B cell (primary cell): Measurements from ENCODE around the gene CHD2. TPM values are rescaled to one million over a fixed set of nuclear protein-coding genes. Genes with fewer than 3 reads are reported as not detected.
A peak's percentile ranks its signal among the peaks of the same experiment; 100 is the strongest.

Experiments
- ATAC-seq: fragments of 200-7000 bp; cut with Tn5 transposase; one replicate; pipeline ENCODE4 v1.10.0; 2021; ENCODE audit warnings: low read depth, mild to moderate bottlenecking, moderate number of reproducible peaks, moderate library complexity
- CTCF ChIA-PET: fragments of 350-600 bp; sonication (Branson Sonifier 250); formaldehyde crosslinking; loops from one replicate; lab custom pipeline; 2021; ENCODE audit warnings: antibody characterized with exemption, inconsistent platforms; lab: Charles Lee
- POLR2A ChIA-PET: fragments of 350-600 bp; sonication (Branson Sonifier 250); formaldehyde crosslinking; loops from one replicate; lab custom pipeline; 2021; ENCODE audit warnings: antibody characterized with exemption; lab: Charles Lee
- DNase-seq: peaks from one replicate; pipeline ENCODE4 v3.0.0; 2013
- H2AFZ ChIP-seq: 2 replicates; pipeline ENCODE4 v1.6.1; 2012; ENCODE audit warnings: mild to moderate bottlenecking, low read depth, low read length; ENCODE audit not compliant: insufficient read depth, poor library complexity, severe bottlenecking
- H3K27ac ChIP-seq, 2 donors: 1 replicate in 1 of 2; 2 replicates in 1 of 2; pipeline ENCODE4 v1.5.1; 2012 to 2013; ENCODE audit warnings: low read length in 2 of 2, mild to moderate bottlenecking in 2 of 2, moderate library complexity in 1 of 2
- H3K27me3 ChIP-seq, 4 experiments: fragments of 200-600 bp in 1 of 4; sonication (generic) in 1 of 4; replicated peaks in 1 of 4; 1 replicate in 2 of 4; 2 replicates in 2 of 4; pipeline versions ENCODE4 v1.6.1 to v1.7.0; 2013 to 2016; ENCODE audit warnings: low read length in 3 of 4, mild to moderate bottlenecking in 2 of 4, mixed read lengths in 1 of 4, moderate library complexity in 1 of 4; ENCODE audit not compliant: insufficient read depth in 4 of 4, control insufficient read depth in 3 of 4; ENCODE audit errors: control extremely low read depth in 1 of 4
- H3K36me3 ChIP-seq, 2 experiments: replicated peaks in 1 of 2; 1 replicate in 1 of 2; 2 replicates in 1 of 2; pipeline versions ENCODE4 v1.6.1 to v1.7.1; 2013; ENCODE audit warnings: low read length in 1 of 2; ENCODE audit not compliant: insufficient read depth in 2 of 2, control insufficient read depth in 1 of 2; ENCODE audit errors: control extremely low read depth in 1 of 2, extremely low read depth in 1 of 2
- H3K4me1 ChIP-seq, 2 donors: fragments of 200-600 bp in 1 of 2; sonication (generic) in 1 of 2; 1 replicate in 1 of 2; 2 replicates in 1 of 2; pipeline versions ENCODE4 v1.5.1 to v1.6.1; 2013 to 2017; ENCODE audit warnings: low read length in 2 of 2; ENCODE audit not compliant: control insufficient read depth in 2 of 2, insufficient read depth in 2 of 2
- H3K4me2 ChIP-seq: replicated peaks from 2 replicates; pipeline ENCODE3; 2012; ENCODE audit warnings: mild to moderate bottlenecking, low read depth, low read length; ENCODE audit not compliant: poor library complexity, severe bottlenecking
- H3K4me3 ChIP-seq, 5 experiments: fragments of 200-600 bp in 1 of 5; sonication (generic) in 1 of 5; 1 replicate in 3 of 5; 2 replicates in 2 of 5; pipeline versions ENCODE4 v1.5.1 to v1.7.0; 2011 to 2016; ENCODE audit warnings: low read length in 4 of 5, mild to moderate bottlenecking in 4 of 5, low read depth in 2 of 5, control low read depth in 1 of 5, moderate library complexity in 1 of 5; ENCODE audit not compliant: insufficient read depth in 1 of 5; ENCODE audit errors: control extremely low read depth in 1 of 5, extremely low read depth in 1 of 5
- H3K79me2 ChIP-seq: fragments of 200-600 bp; sonication (generic); one replicate; pipeline ENCODE4 v1.6.0; 2016; ENCODE audit warnings: low read length; ENCODE audit not compliant: control insufficient read depth, insufficient read depth
- H3K9ac ChIP-seq: fragments of 200-600 bp; sonication (generic); 2 replicates; pipeline ENCODE4 v1.6.1; 2017; ENCODE audit warnings: mild to moderate bottlenecking, low read length, moderate library complexity
- H3K9me3 ChIP-seq, 3 donors: one replicate each; pipeline versions ENCODE4 v1.6.1 to v1.7.1; 2013; ENCODE audit warnings: low read length in 2 of 3; ENCODE audit not compliant: control insufficient read depth in 2 of 3, insufficient read depth in 1 of 3; ENCODE audit errors: control extremely low read depth in 1 of 3
- H4K20me1 ChIP-seq: 2 replicates; pipeline ENCODE4 v1.6.0; 2012; ENCODE audit warnings: mild to moderate bottlenecking, low read length; ENCODE audit not compliant: insufficient read depth, control insufficient read depth, poor library complexity, severe bottlenecking
- H3K27ac Mint-ChIP-seq: one replicate; pipeline ENCODE4 v1.8.0; 2021; ENCODE audit warnings: mixed read lengths
- H3K27me3 Mint-ChIP-seq: one replicate; pipeline ENCODE4 v1.8.0; 2021; ENCODE audit warnings: mixed read lengths
- H3K4me1 Mint-ChIP-seq: one replicate; pipeline ENCODE4 v1.8.0; 2021; ENCODE audit warnings: mixed read lengths
- H3K4me3 Mint-ChIP-seq: one replicate; pipeline ENCODE4 v1.8.0; 2021; ENCODE audit warnings: mixed read lengths
- H3K9me3 Mint-ChIP-seq: one replicate; pipeline ENCODE4 v1.8.0; 2022; ENCODE audit warnings: mixed read lengths; ENCODE audit not compliant: insufficient read depth
- CTCF ChIP-seq: fragments of 200-600 bp; IDR thresholded peaks from one replicate; pipeline ENCODE4 v1.8.0; 2022; ENCODE audit warnings: antibody characterized with exemption, mild to moderate bottlenecking
- EZH2 ChIP-seq: IDR thresholded peaks from 2 replicates; pipeline ENCODE4 v1.6.1; 2012; ENCODE audit warnings: borderline replicate concordance, low read depth, mild to moderate bottlenecking, moderate library complexity, low read length; ENCODE audit not compliant: insufficient read depth, poor library complexity, severe bottlenecking
- WGBS: methylation state at CpG from one replicate; pipeline ENCODE4 v1.1.5; 2013; ENCODE audit warnings: missing lambda C conversion rate; ENCODE audit not compliant: insufficient coverage; 5-methylcytosine and 5-hydroxymethylcytosine counted together
- intact Hi-C: fragments of 100-400 bp; cut with micrococcal nuclease; formaldehyde crosslinking; loops from one replicate; pipeline ENCODE4 v1.10.0; 2022
- polyA plus RNA-seq: library from polyadenylated mRNA; depleted of rRNA; stranded (reverse); fragments of >200 nt; gene quantifications from 2 replicates; pipeline ENCODE4 v1.2.3, GENCODE V29; 2012
- total RNA-seq, 2 donors: library from RNA; stranded (reverse); fragments of 120-200 nt in 1 of 2; gene quantifications; 1 replicate in 1 of 2; 2 replicates in 1 of 2; pipeline versions ENCODE4 v1.2.3 to v1.2.4, GENCODE V29; 2013 to 2022

Gene CHD2
- total and polyA plus RNA-seq, 2 donors (not counting 1 experiment from before 2014, with no cell fraction given), result 86.9 to 353 TPM

- H3K4me3 ChIP-seq, result no peak overlapping the region
- no peak for ATAC-seq
- H3K27me3 Mint-ChIP-seq, result no peaks in the 10 kb centered on the region
- H4K20me1 ChIP-seq, result peaks cover 4% of the 10 kb centered on the region
- ChIA-PET POLR2A (interaction anchor here (1.2 kb wide), 1 partner anchor 43 kb away, joined by 3 read pairs; no protein-coding TSS in a partner anchor), CTCF (interaction anchor here (0.6 to 12.0 kb wide), 6 partner anchors 10 to 129 kb away, joined by 3 to 81 read pairs (median 4); no protein-coding TSS in a partner anchor)
- peaks cover 95% of the 10 kb centered on the region for H3K79me2 ChIP-seq
- no peak overlapping the region for H3K4me3 Mint-ChIP-seq
- H3K4me2 ChIP-seq, result no peak overlapping the region
- H3K9ac ChIP-seq, result no peak overlapping the region
- peaks cover 28 to 29% of the 10 kb centered on the region in 2 donors for H3K4me1 ChIP-seq
- TF ChIP-seq EZH2 (no peak), CTCF (no peak)
- no CpG with 5 or more reads among the region's 2 CpGs for WGBS
- H3K36me3 ChIP-seq, result peaks cover 5 to 70% of the 10 kb centered on the region in 2 experiments
- intact Hi-C loops, result no loop called here
- no peak overlapping the region for H2AFZ ChIP-seq
- H3K27ac ChIP-seq, result peak overlapping the region in 1 of 2 donors; percentile 83
- no peak for DNase-seq
- peak overlapping the region; percentile 20 for H3K27ac Mint-ChIP-seq
- no peaks in the 10 kb centered on the region for H3K27me3 ChIP-seq
- H3K9me3 ChIP-seq, result no peaks in the 10 kb centered on the region
- H3K4me1 Mint-ChIP-seq, result peaks cover 46% of the 10 kb centered on the region
- H3K9me3 Mint-ChIP-seq, result no peaks in the 10 kb centered on the region
Measured at GRCh38 chr15:92925454-92925853, 25.3 kb downstream of the CHD2 start.

GRCh38 chr15:92928225-92928750 is 28.2 kb downstream of the CHD2 start:
- TF ChIP-seq CTCF (no peak), EZH2 (no peak)
- Mint-ChIP-seq H3K9me3 (no peaks in the 10 kb centered on the region), H3K27ac (no peak overlapping the region), H3K4me1 (peaks cover 18% of the 10 kb centered on the region), H3K4me3 (no peak overlapping the region), H3K27me3 (no peaks in the 10 kb centered on the region)
- H3K27ac ChIP-seq, result peak overlapping the region in 1 of 2 donors; percentile 83
- peaks cover 4% of the 10 kb centered on the region for H4K20me1 ChIP-seq
- ChIA-PET POLR2A (interaction anchor here (1.3 kb wide), 1 partner anchor 120 kb away, joined by 5 read pairs; no protein-coding TSS in a partner anchor), CTCF (interaction anchor here (1.0 to 12.0 kb wide), 4 partner anchors 10 to 132 kb away, joined by 3 to 81 read pairs (median 4); no protein-coding TSS in a partner anchor)
- intact Hi-C loops, result no loop called here
- ATAC-seq (no peak), DNase-seq (no peak)
- H3K9me3 ChIP-seq, result no peaks in the 10 kb centered on the region
- H3K79me2 ChIP-seq, result peaks cover 87% of the 10 kb centered on the region
- H3K36me3 ChIP-seq, result peaks cover 9 to 85% of the 10 kb centered on the region in 2 experiments
- no peaks in the 10 kb centered on the region for H3K27me3 ChIP-seq
- no peak overlapping the region for H2AFZ ChIP-seq
- no peak overlapping the region for H3K4me2 ChIP-seq
- 50% methylated on average over 1 of the region's 3 CpGs for WGBS
- H3K4me1 ChIP-seq, result peaks cover 1 to 2% of the 10 kb centered on the region in 2 donors
- H3K4me3 ChIP-seq, result no peak overlapping the region
- no peak overlapping the region for H3K9ac ChIP-seq
